Measurements from ENCODE around the gene SENP2.
"Not testable (repeated sequence)": the region's sequence is repeated elsewhere in the genome, so short reads cannot be mapped to it uniquely, and the experiment has no call there.

Gene SENP2

GRCh38 chr3:185631508-185632206 lies 45.6 kb downstream of the SENP2 start:
- DNase-seq (ENCODE audit: insufficient read length, low spot score) (no peak), FAIRE-seq (no peak)
- TF ChIP-seq CTCF (IDR thresholded peaks at IDR 0.05; ENCODE audit: insufficient read depth, missing control alignments): no peak

DNA sequence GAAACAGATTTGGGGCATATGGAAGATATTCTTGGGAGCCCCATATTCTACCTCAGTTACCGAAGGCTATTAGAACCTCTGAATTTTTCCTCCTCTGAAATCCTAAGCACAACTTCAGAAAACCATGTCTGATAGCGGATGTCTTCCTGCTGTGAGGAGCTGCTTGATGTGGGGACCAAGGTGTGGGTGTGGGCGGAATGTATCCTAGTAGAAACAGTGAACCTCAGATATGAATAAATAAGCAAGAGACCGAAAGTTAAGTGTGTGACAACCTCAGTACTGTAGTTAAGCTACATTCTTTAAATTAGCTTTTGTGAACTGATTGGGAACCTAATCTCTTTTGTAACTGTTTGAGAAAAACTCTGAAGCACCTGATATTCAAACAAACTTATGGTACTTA lies 46.9 kb downstream of the SENP2 start:
- no peak for FAIRE-seq

DNA sequence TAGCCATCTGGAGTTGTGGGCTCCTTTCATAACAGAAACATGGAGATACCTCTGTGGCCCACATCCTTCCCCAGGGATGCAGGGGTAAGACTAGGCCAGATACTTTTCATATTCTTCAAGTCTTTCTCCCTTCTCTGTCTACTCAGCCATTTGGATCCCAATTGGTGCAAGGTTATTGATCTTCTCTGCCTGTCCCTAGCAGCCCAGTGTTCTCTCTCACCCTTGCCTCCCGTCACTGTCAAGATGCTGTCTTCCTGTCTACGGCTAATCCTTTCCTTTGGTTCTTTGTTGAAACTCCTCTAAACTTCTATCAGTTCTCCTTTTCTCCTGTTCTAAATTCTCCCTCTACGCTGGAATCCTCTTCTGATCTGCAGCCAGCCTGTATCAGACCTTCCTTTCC lies 51.3 kb downstream of the SENP2 start:
- FAIRE-seq: no peak
- TF ChIP-seq CTCF (IDR thresholded peaks at IDR 0.05; ENCODE audit: insufficient read depth, missing control alignments): no peak
- no peak for DNase-seq (ENCODE audit: insufficient read length, low spot score)

More for the DNA sequence above, 46.9 kb downstream of the SENP2 start:
- TF ChIP-seq CTCF (IDR thresholded peaks at IDR 0.05; ENCODE audit: insufficient read depth, missing control alignments): no peak
- DNase-seq (ENCODE audit: insufficient read length, low spot score): no peak

GRCh38 chr3:185638651-185639050 lies 52.6 kb downstream of the SENP2 start:
- not testable (repeated sequence) for DNase-seq (ENCODE audit: insufficient read length, low spot score); FAIRE-seq

DNA sequence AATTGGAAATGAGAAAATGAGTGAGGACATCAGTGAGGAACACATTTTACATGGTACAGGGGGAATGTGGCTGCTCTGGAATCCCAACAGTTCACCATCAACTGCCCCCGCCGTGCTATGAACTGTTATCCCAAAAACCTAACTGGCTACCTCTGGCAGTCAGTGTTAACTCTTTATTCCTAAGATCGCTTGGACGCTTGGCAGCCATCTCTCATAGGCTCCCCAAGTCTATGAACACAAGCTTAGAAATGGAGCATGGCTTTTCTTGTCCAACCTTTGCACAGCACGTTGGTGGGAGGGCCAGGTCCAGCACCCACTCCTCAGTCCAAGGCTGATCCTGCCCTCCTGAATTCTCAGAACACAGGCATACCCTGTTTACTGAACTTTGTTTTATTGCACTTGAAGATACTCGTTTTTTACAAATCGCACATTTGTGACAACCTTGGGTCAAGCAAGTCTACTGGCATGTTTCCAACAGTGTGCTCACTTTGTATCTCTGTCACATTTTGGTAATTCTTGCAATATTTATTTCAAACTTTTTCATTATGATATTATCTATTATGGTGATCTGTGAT lies 53.6 kb downstream of the SENP2 start:
- FAIRE-seq: no peak
- no peak for DNase-seq (ENCODE audit: insufficient read length, low spot score)
- no peak for TF ChIP-seq CTCF (IDR thresholded peaks at IDR 0.05; ENCODE audit: insufficient read depth, missing control alignments)

DNA sequence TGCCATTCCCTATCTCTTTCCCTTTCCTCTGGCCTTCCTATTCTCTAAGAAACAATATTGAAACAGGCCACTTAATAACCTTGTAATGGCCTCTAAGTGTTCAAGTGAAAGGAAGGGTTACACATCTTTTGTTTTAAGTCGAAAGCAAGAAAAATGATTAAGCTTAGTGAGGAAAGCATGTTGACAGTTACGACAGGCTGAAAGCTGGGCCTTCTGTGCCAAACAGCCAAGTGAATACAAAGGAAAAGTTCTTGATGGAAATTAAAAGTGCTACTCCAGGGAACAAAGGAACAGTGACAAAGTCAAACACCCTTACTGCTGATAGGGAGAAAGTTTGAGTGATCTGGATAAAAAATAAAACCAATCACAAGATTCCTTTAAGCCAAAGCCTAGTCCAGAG lies 54.2 kb downstream of the SENP2 start:
- no peak for TF ChIP-seq CTCF (IDR thresholded peaks at IDR 0.05; ENCODE audit: insufficient read depth, missing control alignments)
- FAIRE-seq: no peak
- no peak for DNase-seq (ENCODE audit: insufficient read length, low spot score)

DNA sequence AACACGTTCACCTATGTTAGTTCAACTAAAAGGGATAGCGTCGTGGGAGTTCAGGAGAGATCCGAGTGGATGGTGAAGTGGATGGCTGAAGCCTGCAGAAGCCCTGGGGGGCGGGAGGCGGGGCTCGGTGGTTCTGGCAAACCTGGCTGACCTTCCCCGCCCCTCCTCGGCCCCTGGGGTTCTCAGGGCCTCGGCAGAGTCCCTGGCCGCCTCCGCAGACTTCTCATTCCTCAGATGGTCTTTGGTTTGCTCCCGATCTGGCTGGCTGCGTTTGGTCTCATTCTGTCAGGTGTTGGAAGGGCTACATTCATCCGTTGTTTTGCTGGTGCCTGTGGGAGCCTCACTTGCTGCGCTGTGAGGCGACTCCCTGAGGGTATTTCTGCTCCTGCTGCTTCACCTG lies 59.1 kb downstream of the SENP2 start:
- not testable (repeated sequence) for DNase-seq (ENCODE audit: insufficient read length, low spot score); FAIRE-seq

- no peak for TF ChIP-seq CTCF (IDR thresholded peaks at IDR 0.05; ENCODE audit: insufficient read depth, missing control alignments)
- FAIRE-seq: no peak
- no peak for DNase-seq (ENCODE audit: insufficient read length, low spot score)
Observed at GRCh38 chr3:185645596-185646381, 59.7 kb downstream of the SENP2 start.

Data from D721Med (cell line).